ENCODE results near the gene PGAM4.
"Not testable (repeated sequence)": the region's sequence is repeated elsewhere in the genome, so short reads cannot be mapped to it uniquely, and the experiment has no call there.

Gene PGAM4

GRCh38 chrX:77935886-77936285 lies 33.6 kb downstream of the PGAM4 start:
- no peak for DNase-seq (ENCODE audit: low read depth)
- TF ChIP-seq CTCF (IDR thresholded peaks at IDR 0.05; ENCODE audit: control insufficient read depth, extremely low read depth, insufficient read depth), result no peak
- H3K4me3 ChIP-seq (ENCODE audit: low read depth, low read length), result no peak overlapping the region

GRCh38 chrX:77930581-77930980 lies 38.9 kb downstream of the PGAM4 start:
- no peak for TF ChIP-seq CTCF (IDR thresholded peaks at IDR 0.05; ENCODE audit: control insufficient read depth, extremely low read depth, insufficient read depth)
- no peak for DNase-seq (ENCODE audit: low read depth)

GRCh38 chrX:77925764-77926163 lies 43.7 kb downstream of the PGAM4 start:
- no peak for DNase-seq (ENCODE audit: low read depth)
- H3K4me3 ChIP-seq (ENCODE audit: low read depth, low read length), result no peak overlapping the region
- TF ChIP-seq CTCF (IDR thresholded peaks at IDR 0.05; ENCODE audit: control insufficient read depth, extremely low read depth, insufficient read depth), result no peak

More at GRCh38 chrX:77930581-77930980, 38.9 kb downstream of the PGAM4 start:
- H3K4me3 ChIP-seq (ENCODE audit: low read depth, low read length), result no peak overlapping the region

GRCh38 chrX:77924320-77924859 lies 45.0 kb downstream of the PGAM4 start:
- H3K4me3 ChIP-seq (ENCODE audit: low read depth, low read length), result no peak overlapping the region
- DNase-seq (ENCODE audit: low read depth), result no peak
- TF ChIP-seq CTCF (IDR thresholded peaks at IDR 0.05; ENCODE audit: control insufficient read depth, extremely low read depth, insufficient read depth), result no peak

- no peak overlapping the region for H3K4me3 ChIP-seq (ENCODE audit: low read depth, low read length)
- no peak for DNase-seq (ENCODE audit: low read depth)
- TF ChIP-seq CTCF (IDR thresholded peaks at IDR 0.05; ENCODE audit: control insufficient read depth, extremely low read depth, insufficient read depth), result no peak
Observed at GRCh38 chrX:77922787-77923186, 46.7 kb downstream of the PGAM4 start.

GRCh38 chrX:77919370-77919769 lies 50.1 kb downstream of the PGAM4 start:
- not testable (repeated sequence) for DNase-seq (ENCODE audit: low read depth); H3K4me3 ChIP-seq (ENCODE audit: low read depth, low read length)

- no peak overlapping the region for H3K4me3 ChIP-seq (ENCODE audit: low read depth, low read length)
- DNase-seq (ENCODE audit: low read depth), result no peak
- TF ChIP-seq CTCF (IDR thresholded peaks at IDR 0.05; ENCODE audit: control insufficient read depth, extremely low read depth, insufficient read depth), result no peak
Observed at GRCh38 chrX:77918568-77918967, 50.9 kb downstream of the PGAM4 start.

Data from LNCaP clone FGC (cell line).